Neural progenitor cell (in vitro differentiated cells): ENCODE results near the gene IL3RA.
"Not testable (repeated sequence)": the region's sequence is repeated elsewhere in the genome, so short reads cannot be mapped to it uniquely, and the experiment has no call there.

Source experiments
- CTCF ChIP-seq: fragments of 200-600 bp; sonication (generic); IDR thresholded peaks from 2 replicates; pipeline ENCODE4 v1.5.1; 2017; ENCODE audit warnings: antibody characterized with exemption, mild to moderate bottlenecking
- EZH2phosphoT487 ChIP-seq: fragments of 200-600 bp; sonication (generic); IDR thresholded peaks from 2 replicates; pipeline ENCODE4 v1.6.1; 2017; ENCODE audit warnings: antibody characterized with exemption

GRCh38 chrX:1403867-1404266, 67.3 kb downstream of the IL3RA start:
- TF ChIP-seq CTCF, EZH2phosphoT487: not testable (repeated sequence)
